PC-3 (cell line): Measurements from ENCODE around the gene GTPBP3.

Experiments
- EZH2 ChIP-seq: fragments of 300-600 bp; sonication (generic); IDR thresholded peaks from one replicate; pipeline ENCODE4 v1.6.1; 2017; ENCODE audit warnings: antibody characterized with exemption, mild to moderate bottlenecking, low read length; ENCODE audit not compliant: unreplicated experiment
- EZH2phosphoT487 ChIP-seq: fragments of 300-600 bp; sonication (generic); IDR thresholded peaks from 2 replicates; pipeline ENCODE4 v1.6.1; 2018; ENCODE audit warnings: mild to moderate bottlenecking, antibody characterized with exemption, low read length, borderline replicate concordance
- TF ChIP-seq, protein P1 (sequence below): fragments of 300-600 bp; sonication (generic); conservative IDR thresholded peaks from 2 replicates; pipeline ENCODE4 v1.5.1; 2017; ENCODE audit warnings: antibody characterized with exemption, low read depth, mild to moderate bottlenecking, low read length

DNA sequence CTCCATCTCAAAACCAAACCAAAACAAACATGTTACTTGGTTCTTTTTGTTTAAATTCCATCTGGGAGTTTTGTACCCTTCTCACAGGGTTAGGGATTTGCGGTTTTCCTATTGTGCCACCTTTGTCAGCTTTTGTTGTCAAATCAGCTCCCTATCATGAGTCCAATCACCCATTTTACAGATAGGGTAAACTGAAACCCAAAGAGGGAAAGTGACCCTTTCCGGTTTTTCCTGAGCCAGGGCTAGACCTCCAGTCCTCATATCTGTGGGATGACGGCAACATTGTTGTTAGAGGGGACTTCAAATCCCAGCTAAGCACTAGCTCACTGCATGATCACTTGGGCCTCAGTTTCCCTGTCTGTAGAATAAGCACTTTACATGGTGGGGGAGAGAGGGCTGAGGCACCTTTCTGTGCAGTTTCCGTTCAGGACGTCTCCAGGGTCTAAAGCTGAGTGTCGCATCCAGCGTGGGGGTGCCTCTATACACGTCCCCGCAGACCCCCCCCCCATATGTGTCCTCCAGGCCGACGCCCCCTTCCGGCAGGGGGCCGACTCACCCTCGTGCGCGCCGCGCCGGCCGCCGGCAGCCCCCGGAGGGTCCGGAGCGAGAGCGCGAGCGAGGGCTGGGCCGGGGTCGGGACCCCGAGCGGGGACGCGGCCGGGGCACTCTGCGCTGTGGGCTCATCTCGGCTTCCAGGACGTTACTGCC lies 52.8 kb downstream of the GTPBP3 start:
- TF ChIP-seq, protein P1, sequence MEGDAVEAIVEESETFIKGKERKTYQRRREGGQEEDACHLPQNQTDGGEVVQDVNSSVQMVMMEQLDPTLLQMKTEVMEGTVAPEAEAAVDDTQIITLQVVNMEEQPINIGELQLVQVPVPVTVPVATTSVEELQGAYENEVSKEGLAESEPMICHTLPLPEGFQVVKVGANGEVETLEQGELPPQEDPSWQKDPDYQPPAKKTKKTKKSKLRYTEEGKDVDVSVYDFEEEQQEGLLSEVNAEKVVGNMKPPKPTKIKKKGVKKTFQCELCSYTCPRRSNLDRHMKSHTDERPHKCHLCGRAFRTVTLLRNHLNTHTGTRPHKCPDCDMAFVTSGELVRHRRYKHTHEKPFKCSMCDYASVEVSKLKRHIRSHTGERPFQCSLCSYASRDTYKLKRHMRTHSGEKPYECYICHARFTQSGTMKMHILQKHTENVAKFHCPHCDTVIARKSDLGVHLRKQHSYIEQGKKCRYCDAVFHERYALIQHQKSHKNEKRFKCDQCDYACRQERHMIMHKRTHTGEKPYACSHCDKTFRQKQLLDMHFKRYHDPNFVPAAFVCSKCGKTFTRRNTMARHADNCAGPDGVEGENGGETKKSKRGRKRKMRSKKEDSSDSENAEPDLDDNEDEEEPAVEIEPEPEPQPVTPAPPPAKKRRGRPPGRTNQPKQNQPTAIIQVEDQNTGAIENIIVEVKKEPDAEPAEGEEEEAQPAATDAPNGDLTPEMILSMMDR, result no peak
- no peak for TF ChIP-seq EZH2phosphoT487
- no peak for TF ChIP-seq EZH2
